Measurements from ENCODE around the gene DEUP1. TPM values are rescaled to one million over a fixed set of nuclear protein-coding genes. Genes with fewer than 3 reads are reported as not detected.

Gene DEUP1
- total RNA-seq, 1 experiment from 2014 or later: not detected

- H3K27ac Mint-ChIP-seq (ENCODE audit: unreplicated experiment): no peak overlapping the region
- no peaks in the 10 kb centered on the region for H3K27me3 Mint-ChIP-seq (ENCODE audit: unreplicated experiment)
- intact Hi-C loops (cut with micrococcal nuclease; ENCODE audit: unreplicated experiment): no loop called here
- TF ChIP-seq CTCF (IDR thresholded peaks at IDR 0.05; ENCODE audit: unreplicated experiment): no peak
- BruUV-seq (replicated peaks): no TSS peak
- no peaks in the 10 kb centered on the region for H3K4me1 Mint-ChIP-seq (ENCODE audit: low read depth, unreplicated experiment)
- DNase-seq: no peak
- no peaks in the 10 kb centered on the region for H3K9me3 Mint-ChIP-seq (ENCODE audit: low read depth, unreplicated experiment)
- no peaks in the 10 kb centered on the region for H3K36me3 Mint-ChIP-seq (ENCODE audit: insufficient read depth, unreplicated experiment)
- CTCF ChIA-PET: no interaction called here
- H3K4me3 Mint-ChIP-seq (ENCODE audit: low read depth, unreplicated experiment): no peak overlapping the region
Observed at GRCh38 chr11:93329936-93330445, 551 bp upstream of the DEUP1 start.

- no peak for TF ChIP-seq CTCF (IDR thresholded peaks at IDR 0.05; ENCODE audit: unreplicated experiment)
- no peak overlapping the region for H3K4me3 Mint-ChIP-seq (ENCODE audit: low read depth, unreplicated experiment)
- no peaks in the 10 kb centered on the region for H3K36me3 Mint-ChIP-seq (ENCODE audit: insufficient read depth, unreplicated experiment)
- H3K27ac Mint-ChIP-seq (ENCODE audit: unreplicated experiment): no peak overlapping the region
- no peak for DNase-seq
- H3K27me3 Mint-ChIP-seq (ENCODE audit: unreplicated experiment): no peaks in the 10 kb centered on the region
- no TSS peak for BruUV-seq (replicated peaks)
- CTCF ChIA-PET: no interaction called here
- no peaks in the 10 kb centered on the region for H3K4me1 Mint-ChIP-seq (ENCODE audit: low read depth, unreplicated experiment)
- intact Hi-C loops (cut with micrococcal nuclease; ENCODE audit: unreplicated experiment): no loop called here
- H3K9me3 Mint-ChIP-seq (ENCODE audit: low read depth, unreplicated experiment): peaks cover 3% of the 10 kb centered on the region
Observed at GRCh38 chr11:93340223-93340622, 9.7 kb downstream of the DEUP1 start.

GRCh38 chr11:93344855-93345333 lies 14.4 kb downstream of the DEUP1 start:
- Mint-ChIP-seq H3K4me1 (ENCODE audit: low read depth, unreplicated experiment) (no peaks in the 10 kb centered on the region), H3K4me3 (ENCODE audit: low read depth, unreplicated experiment) (no peak overlapping the region), H3K27me3 (ENCODE audit: unreplicated experiment) (no peaks in the 10 kb centered on the region), H3K36me3 (ENCODE audit: insufficient read depth, unreplicated experiment) (no peaks in the 10 kb centered on the region), H3K9me3 (ENCODE audit: low read depth, unreplicated experiment) (no peaks in the 10 kb centered on the region), H3K27ac (ENCODE audit: unreplicated experiment) (no peak overlapping the region)
- no peak for DNase-seq
- TF ChIP-seq CTCF (IDR thresholded peaks at IDR 0.05; ENCODE audit: unreplicated experiment): no peak
- CTCF ChIA-PET: no interaction called here
- no TSS peak for BruUV-seq (replicated peaks)
- intact Hi-C loops (cut with micrococcal nuclease; ENCODE audit: unreplicated experiment): no loop called here

- Mint-ChIP-seq H3K4me1 (ENCODE audit: low read depth, unreplicated experiment) (no peaks in the 10 kb centered on the region), H3K27me3 (ENCODE audit: unreplicated experiment) (no peaks in the 10 kb centered on the region)
Observed at GRCh38 chr11:93348930-93349329, 18.4 kb downstream of the DEUP1 start.

More at GRCh38 chr11:93348930-93349329, 18.4 kb downstream of the DEUP1 start:
- intact Hi-C loops (cut with micrococcal nuclease; ENCODE audit: unreplicated experiment): no loop called here
- BruUV-seq (replicated peaks): no TSS peak
- TF ChIP-seq CTCF (IDR thresholded peaks at IDR 0.05; ENCODE audit: unreplicated experiment): no peak
- no peak for DNase-seq
- CTCF ChIA-PET: no interaction called here
- Mint-ChIP-seq H3K9me3 (ENCODE audit: low read depth, unreplicated experiment) (peaks cover 3% of the 10 kb centered on the region), H3K36me3 (ENCODE audit: insufficient read depth, unreplicated experiment) (no peaks in the 10 kb centered on the region), H3K27ac (ENCODE audit: unreplicated experiment) (no peak overlapping the region), H3K4me3 (ENCODE audit: low read depth, unreplicated experiment) (no peak overlapping the region)
